ENCODE data around the gene KLF6.

KLF6 gene

DNA sequence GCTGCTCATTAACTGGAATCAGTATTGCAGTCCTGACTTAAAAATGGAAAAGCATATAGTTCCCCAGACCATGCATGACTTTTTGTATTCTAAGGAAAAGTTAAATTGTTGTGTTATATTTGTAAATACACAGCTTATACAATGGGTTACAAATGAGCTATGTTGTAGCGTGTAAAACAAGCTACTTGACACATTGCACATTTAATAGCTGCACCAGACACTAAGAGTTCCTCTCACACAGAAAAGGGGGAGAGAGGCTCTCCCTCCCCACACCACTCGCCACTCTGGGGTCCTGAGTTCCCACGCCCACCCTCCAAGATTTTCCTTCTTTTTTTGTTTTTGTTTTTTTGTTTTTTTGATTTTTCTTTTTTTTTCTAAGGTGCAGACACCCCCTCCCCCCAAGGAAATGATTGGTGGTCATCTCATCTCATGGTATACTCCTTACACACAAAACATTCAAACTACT is 6.3 kb downstream of the KLF6 start:
- DNase-seq = no peak
- in situ Hi-C loops (cut with MboI; ENCODE audit: low pct_unique_long_range_greater_than_20kb, low sequenced_read_pairs) = no loop called here

DNA sequence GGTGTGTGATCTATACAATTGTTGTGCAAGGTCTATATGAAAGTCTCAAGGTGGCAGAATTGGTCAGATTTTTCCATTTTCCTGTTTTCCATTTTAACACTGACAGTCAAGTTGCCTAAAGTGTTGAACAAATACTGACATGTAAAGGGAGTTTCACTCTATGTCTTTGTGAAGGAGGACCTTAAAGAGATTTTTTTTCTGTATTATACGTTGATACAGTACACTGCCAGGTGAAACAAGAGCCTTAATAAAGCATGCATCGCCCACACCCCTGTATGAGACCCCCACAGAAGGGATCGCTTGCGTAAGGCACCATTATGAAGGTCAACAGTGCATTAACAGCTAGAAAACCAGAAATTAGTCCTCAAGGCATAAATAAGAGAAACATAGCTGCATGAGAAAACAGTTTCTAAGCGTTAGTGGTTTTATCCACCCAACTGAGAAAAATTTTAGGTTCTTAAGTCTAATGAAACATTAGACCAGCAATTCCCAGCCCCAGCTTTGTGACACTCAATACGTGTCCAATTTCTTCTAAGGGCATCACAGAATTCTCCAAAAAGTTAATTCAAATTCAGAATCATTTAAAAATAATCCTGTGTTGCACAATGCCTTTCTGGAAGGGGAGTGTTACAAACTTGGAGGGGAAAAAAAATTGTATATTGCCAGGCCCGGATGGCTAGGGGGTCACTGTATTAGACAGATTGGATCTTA is 6.9 kb downstream of the KLF6 start:
- in situ Hi-C loops (cut with MboI; ENCODE audit: low pct_unique_long_range_greater_than_20kb, low sequenced_read_pairs) = no loop called here
- DNase-seq = no peak

DNA sequence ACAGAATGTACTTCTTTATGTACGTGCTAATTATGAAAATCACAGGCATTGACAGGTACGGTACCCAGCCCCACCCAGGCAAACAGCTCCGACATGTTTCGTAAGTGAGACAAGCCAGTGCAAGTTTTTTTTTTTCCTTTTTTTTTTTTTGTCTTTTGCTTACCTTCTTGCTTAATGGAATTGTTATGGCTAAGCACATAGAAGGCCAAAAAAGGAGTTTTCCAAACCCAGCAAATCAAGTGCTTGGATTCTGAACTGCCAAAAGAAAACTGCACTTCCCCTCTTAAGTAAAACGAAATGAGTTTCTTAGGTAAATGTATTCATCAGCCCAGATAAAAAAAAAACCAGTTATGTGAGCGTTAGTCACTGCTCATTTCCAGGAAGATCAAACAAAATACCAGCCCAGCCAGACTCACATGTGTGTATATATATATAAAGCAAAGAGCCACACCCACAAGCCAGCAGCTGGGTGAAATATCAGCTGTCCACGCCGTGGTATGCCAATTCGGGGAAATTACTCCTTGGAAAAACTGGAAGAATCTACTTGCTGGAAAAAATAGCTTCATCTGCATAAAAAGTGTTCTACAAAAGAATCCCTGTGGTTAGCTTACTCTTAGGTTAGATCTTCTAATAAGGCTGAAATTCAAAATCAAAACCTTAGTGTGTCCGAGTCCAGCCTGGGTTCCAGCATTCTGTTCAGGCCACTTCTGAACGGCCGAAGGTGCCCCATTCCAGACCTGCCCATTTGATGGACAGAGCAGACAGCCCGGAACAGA is 8.0 kb downstream of the KLF6 start:
- DNase-seq = peak; percentile 13
- in situ Hi-C loops (cut with MboI; ENCODE audit: low pct_unique_long_range_greater_than_20kb, low sequenced_read_pairs) = no loop called here

DNA sequence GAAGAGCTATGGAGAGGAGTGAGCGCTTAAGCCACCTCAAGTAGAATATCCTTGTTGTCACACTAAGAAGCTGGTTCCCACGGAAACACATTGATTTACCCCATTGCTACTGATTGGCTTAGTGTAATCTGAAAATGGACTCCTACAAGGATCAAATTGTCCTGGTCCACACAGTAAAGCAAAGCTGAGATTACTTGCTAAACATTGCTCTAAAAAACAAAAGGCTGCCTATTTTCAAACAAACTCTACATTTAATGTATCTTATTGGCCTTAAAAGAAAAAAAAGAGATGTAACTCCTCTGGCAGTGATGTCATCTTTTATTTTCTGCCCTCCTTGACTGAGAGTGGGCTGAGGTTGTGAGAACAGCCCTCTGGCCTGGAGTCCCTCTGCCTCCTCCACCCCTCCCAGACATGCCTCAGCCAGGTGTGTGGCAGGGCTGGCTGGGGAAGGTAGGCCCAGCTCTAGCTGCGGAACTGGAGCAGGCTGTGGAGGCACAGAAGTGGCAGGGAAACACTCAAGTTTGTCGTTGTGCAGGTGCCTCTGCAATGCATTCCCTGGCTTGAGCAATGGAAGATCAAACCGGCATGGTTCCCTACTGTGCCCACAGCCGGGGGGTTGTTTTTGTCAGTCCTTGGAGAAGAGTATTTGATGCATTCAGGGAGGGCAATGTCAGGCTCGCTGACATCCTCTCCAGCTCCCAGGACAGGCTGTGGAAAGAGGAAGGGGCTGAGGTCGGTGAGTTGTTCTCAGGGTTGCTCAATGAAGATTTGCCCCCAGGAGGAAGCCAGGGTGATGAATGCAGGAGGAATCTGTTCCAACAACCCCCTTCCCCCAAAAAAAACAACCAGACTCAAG is 9.1 kb downstream of the KLF6 start:
- DNase-seq = peak; percentile 55

DNA sequence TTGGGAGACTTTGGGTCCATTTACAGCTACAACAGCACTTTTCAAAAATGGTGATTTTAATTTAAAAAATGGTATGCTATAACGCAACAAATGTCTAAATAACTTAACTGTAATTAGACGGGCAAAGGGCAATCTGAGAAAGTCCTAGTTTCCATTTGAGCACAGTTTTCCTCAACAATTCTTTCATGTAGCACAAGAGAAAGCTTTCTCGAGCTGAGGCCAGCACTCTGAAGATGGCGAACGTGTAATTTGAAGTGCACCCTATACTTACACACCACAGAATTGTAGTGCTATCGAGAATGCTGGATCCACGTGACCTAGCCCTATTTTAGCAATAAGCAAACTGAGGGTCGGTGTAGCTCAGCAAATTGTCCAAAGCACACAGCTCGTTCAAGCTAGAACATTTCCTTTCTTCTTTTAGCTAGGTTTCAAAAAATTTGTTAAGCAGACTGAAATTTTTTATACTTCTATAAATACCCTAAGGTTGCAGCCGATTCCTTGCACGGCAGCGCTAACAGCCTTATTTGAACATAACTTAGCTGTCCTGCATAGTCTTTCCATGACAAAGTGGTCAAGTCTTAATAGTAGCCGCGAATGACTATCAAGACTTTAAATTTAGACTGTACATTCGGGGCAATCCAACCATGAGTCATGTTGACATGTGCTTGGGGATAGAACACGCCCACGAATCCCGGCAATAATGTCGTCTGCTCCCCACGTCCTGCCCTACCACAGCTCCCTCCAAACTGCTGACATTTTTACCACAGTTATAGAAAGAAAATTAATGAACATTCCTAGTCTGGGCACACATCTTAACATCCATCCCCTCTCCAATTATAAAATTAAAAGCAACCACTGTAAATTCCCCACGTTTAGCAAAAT is 10.0 kb downstream of the KLF6 start:
- in situ Hi-C loops (cut with MboI; ENCODE audit: low pct_unique_long_range_greater_than_20kb, low sequenced_read_pairs) = no loop called here
- DNase-seq = peak; percentile 20

More for the DNA sequence above, 9.1 kb downstream of the KLF6 start:
- in situ Hi-C loops (cut with MboI; ENCODE audit: low pct_unique_long_range_greater_than_20kb, low sequenced_read_pairs) = no loop called here

DNA sequence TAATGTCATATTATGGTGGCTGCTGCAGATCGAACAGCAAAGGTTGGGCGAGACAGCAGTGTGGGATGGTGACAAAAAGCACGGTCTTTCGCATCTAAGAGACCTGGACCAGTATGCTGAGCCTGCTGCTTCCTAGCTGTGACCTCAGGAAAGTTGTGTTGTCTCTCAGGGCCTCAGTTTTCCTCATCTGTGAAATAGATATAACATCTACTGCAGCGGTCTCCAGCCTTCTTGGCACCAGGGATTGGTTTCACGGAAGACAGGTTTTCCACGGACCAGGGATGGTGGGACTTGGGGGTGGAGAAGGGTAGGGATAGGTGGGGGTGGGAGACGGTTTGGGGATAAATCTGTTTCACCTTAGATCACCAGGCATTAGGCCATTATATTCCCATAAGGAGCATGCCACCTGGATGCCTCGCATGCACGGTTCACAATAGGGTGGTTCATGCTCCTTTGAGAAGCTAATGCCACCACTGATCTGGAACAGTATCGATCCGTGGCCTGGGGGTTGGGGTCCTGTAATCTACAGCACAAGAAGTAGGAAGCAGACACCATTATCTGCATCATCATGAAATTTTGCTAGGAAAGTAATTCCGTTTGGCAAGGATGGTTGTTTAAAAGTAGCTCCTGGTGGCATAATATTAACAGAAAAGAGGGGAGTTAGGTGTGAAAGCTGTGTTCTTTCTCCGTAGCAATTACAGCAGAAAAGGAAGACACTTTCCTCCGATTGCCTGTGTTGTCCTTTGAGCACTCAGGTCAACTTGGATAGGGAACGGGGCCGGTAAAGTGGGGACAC is 10.8 kb downstream of the KLF6 start:
- in situ Hi-C loops (cut with MboI; ENCODE audit: low pct_unique_long_range_greater_than_20kb, low sequenced_read_pairs) = no loop called here
- DNase-seq = no peak

DNA sequence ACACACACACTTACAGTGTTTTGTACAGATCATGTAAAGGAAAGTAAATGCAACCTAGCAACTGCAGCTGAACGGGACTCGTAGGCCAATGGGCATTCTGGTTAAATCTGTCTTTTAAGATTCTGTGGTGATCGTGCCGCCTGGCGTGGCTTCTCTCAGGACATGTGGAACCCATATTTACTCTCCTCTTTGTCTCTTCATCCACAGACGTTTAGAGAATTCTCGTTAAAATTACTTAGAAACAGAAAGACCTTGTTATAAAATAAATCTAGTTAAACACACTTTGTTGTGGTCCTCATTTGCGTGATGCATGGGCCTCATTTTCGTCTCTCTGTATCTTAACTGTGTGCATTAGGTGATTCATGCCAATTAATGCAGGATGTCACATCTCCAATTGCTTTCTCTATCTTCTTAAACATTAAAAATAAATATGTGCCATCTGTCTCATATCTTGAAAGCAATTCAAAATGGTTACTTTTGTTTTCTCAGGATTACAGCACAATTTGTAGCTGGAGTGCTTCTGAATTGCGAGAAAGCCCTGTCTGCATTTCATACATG is 11.5 kb downstream of the KLF6 start:
- in situ Hi-C loops (cut with MboI; ENCODE audit: low pct_unique_long_range_greater_than_20kb, low sequenced_read_pairs) = no loop called here
- no peak for DNase-seq

DNA sequence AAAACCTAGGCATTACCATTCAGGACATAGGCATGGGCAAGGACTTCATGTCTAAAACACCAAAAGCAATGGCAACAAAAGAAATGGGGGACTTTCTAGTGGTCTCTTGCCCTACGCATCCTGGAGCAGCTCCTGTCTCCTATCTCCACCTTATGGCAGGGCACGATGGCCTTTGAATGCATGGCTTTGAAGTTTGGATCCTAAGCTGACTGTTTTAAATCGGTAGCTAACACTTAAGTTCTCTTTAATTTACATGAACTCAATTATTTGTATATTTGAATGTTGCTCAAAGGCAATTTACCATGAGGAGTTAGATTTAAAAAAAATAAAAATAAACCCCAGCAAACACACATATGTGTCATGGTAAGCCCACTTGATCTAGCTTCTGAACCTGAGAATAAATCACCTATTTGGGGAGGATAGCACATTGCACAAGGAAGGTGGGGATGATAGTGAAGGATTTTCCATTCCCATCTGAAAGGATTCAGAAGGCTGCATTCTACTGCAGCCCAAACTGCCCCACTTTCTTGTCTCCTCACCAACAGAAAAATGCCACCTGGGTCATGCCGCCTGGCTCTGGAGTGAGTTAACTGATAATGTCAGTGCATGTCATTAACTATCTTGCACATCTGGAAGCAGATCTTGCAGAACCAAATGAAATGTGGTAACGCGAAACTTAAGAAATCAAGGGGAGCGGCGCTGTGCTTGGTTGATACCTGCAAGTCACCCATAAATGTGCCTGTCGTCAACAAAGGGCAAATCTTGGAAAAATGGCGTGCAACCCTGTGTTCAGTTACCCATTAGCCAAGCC is 12.4 kb downstream of the KLF6 start:
- in situ Hi-C loops (cut with MboI; ENCODE audit: low pct_unique_long_range_greater_than_20kb, low sequenced_read_pairs) = no loop called here
- no peak for DNase-seq

DNA sequence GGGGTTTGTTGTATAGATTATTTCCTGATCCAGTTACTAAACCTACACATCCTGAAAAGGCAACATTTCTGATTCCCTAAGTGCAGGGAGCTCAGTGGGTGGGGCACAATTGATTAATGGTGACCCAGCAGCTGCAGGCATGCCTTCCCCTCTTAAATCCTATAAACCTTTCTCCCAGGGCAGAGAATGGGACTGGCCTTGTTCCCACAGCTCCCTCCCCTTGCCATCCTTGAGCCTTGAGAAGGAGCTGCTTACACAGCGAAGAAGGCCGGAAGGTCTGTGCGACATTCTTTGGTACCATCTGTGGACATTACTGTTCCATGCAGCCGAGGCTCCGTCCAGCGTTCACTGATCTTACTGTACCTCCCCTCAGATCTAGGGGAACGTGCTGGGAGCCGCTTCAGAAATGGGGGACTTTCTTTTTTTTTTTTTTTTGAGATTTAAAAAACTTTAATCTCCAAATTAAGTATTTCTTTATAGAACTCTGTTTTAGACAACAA is 14.3 kb downstream of the KLF6 start:
- no peak for DNase-seq
- in situ Hi-C loops (cut with MboI; ENCODE audit: low pct_unique_long_range_greater_than_20kb, low sequenced_read_pairs) = no loop called here

DNA sequence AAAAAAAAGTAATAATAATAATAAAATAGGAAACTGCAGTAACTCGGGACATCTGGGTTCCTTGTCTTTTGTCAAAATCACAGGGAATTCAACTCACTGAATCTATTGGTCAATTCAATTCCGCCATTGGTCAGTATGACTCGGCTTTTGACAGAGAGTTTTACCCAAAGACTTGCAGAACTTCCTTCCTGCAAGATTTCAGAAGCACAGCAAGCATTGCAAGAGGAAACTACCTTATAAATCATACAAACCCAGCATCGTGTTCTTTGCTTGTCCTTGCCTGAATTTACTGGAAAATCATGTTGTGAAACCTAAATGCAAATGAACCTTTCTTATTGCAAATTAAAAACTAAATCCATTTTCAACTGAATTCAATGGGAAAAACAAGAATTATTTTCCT is 15.5 kb downstream of the KLF6 start:
- DNase-seq = no peak
- in situ Hi-C loops (cut with MboI; ENCODE audit: low pct_unique_long_range_greater_than_20kb, low sequenced_read_pairs) = no loop called here

DNA sequence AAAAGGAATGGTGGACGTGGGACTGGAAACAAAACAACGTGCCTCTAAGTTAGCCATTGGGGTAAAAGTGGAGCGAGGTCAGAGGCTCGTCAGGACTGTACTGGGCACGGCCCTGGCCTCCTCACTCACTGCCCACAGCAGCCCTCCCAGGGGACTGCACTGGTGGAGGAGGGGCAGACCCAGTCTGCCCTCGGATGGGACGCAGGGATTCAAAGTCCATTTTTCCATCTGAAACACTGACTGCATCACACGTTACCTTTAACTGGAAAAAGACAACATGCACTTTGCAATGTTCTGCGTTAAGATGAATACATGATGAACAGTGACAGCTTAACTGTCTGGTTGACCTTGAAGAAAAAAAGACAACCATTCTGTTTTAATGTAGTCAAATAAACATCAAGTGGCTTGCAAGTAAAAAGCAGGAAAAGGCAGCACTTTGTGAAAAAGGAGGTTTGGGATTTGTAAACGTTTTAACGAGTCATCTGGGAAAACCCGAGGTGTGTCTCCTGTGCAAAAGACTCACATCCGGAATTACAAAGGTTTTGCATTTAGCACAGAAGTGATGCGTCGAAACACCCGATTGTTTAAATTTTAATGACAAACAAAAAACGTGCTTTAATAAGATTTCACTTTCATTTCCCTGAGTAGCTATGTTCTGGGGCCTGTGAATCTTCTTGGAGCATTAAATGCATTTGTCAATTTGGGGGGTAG is 18.8 kb downstream of the KLF6 start:
- in situ Hi-C loops (cut with MboI; ENCODE audit: low pct_unique_long_range_greater_than_20kb, low sequenced_read_pairs) = no loop called here

DNA sequence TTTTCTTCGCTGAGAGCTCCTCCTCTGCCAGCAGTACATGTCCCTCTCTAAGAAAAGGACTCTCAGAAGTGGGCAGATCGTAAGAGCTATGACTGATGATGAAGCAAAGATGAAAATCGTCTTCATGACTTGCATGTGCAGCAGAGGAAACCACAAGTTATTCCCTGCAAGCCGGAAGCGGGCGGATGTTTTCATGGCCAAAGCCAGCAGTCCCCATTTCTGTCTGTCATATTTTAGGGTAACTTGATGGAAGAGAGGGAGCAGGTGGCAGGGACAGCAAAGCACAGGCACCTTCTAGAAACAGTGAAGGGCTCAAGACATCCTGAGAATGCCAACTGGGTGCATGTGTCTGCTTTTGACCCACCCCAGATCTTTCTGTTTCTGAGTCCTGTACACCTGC is 19.9 kb downstream of the KLF6 start:
- in situ Hi-C loops (cut with MboI; ENCODE audit: low pct_unique_long_range_greater_than_20kb, low sequenced_read_pairs) = no loop called here
- peak; percentile 56 for DNase-seq

More for the DNA sequence above, 18.8 kb downstream of the KLF6 start:
- DNase-seq = no peak

DNA sequence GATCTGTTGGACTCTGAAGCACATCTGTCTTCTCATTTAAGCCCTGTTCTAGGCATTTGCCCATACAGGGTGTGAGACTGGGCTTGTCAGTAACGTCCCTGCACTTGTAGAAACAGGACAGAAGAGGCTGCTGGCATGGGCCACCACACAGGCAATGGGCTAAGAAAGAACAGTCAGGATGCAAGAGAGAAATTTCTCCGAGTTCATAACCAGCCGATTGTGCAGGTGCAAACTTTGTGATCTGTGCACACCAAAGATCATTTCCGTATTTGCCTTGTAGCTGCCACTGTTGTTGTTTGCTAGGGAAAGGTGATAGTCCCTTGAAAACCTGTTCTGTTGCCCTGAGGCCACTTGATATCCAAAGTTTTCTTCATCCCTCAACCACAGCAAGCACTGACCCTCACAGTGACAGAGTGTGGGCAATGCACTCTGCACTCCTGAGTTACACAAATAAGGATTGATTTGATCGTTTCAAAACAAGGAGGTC is 20.3 kb downstream of the KLF6 start:
- in situ Hi-C loops (cut with MboI; ENCODE audit: low pct_unique_long_range_greater_than_20kb, low sequenced_read_pairs) = no loop called here

DNA sequence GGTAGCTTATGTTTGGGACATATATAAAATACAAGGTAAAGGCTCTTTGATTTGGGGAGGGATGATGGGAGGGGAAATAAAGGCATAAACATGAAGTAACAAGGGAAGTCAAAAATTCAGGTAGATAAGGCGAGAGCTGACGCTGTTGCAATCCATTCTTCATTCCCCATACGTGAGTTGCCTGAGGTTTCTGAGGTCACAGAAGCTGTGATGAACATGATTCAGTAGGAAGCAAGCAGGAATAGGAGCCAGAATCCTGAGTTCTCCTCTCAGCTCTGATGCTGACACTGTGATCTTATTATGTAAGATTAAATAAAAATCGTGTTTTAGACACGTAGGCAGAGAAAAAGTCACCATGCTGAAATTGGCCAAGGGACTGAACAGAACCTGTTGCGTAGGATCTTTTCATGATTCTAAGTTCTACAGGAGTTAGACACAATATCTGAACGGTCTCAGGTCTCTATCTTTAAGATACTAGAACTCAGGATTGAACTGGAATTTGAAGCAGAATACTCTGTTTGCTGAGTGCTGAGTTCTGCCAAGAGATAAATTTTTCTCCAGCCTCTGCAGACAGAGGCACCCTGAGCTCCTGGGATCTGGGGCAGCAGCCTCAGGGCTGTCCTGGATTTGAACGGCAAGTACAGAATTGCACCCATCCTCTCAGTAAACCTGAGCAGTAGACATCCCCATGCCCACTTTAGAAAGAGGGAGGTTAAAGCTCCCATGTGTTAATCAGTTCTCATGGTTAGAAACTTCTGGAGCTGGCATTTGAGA is 21.0 kb downstream of the KLF6 start:
- DNase-seq = no peak

More for the DNA sequence above, 20.3 kb downstream of the KLF6 start:
- DNase-seq = no peak

DNA sequence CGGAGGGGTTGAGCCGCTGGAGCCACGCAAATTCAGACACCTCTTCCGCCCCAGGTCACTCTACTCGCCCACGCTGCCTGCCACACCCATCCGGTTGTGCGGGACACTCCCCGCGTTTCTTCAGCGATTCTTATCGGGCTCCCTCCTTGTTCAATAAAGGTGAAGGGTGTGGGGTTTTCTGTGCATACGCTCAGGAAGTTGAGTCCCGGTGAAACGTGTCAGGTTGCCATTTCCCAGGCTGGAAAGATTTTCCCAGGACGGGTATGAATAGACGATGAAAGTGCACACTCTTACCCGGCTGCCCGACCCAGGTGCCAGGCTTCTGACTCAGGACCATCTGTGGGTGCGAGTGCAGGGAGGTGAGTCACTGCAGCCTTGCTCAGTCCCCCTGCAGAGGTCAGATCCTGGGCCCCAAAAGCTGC is 22.0 kb downstream of the KLF6 start:
- no peak for DNase-seq
- in situ Hi-C loops (cut with MboI; ENCODE audit: low pct_unique_long_range_greater_than_20kb, low sequenced_read_pairs) = no loop called here

More for the DNA sequence above, 21.0 kb downstream of the KLF6 start:
- in situ Hi-C loops (cut with MboI; ENCODE audit: low pct_unique_long_range_greater_than_20kb, low sequenced_read_pairs) = no loop called here

Data from KBM-7 (cell line).